HAP-1 (cell line): ENCODE data around the gene VAPA.
"Not testable (repeated sequence)": the region's sequence is repeated elsewhere in the genome, so short reads cannot be mapped to it uniquely, and the experiment has no call there.

Experiments used
- DNase-seq, 2 experiments: peaks; one replicate each; pipeline ENCODE4 v3.0.0-alpha.2; 2016 to 2020; ENCODE audit warnings: low spot score in 2 of 2
- H3K27me3 ChIP-seq: fragments of 250-450 bp; sonication (Bioruptor Pico); 2 replicates; pipeline ENCODE4 v1.5.1; 2020; ENCODE audit warnings: low read depth, mild to moderate bottlenecking, moderate library complexity
- H3K36me3 ChIP-seq: fragments of 250-450 bp; sonication (Bioruptor Pico); replicated peaks from 2 replicates; pipeline ENCODE4 v1.5.1; 2020; ENCODE audit warnings: mild to moderate bottlenecking
- H3K4me1 ChIP-seq: fragments of 250-450 bp; sonication (Bioruptor Pico); 2 replicates; pipeline ENCODE4 v1.5.1; 2020; ENCODE audit warnings: mild to moderate bottlenecking
- H3K4me3 ChIP-seq: fragments of 250-450 bp; sonication (Bioruptor Pico); 2 replicates; pipeline ENCODE4 v1.5.1; 2020; ENCODE audit warnings: mild to moderate bottlenecking, moderate library complexity
- H3K9me3 ChIP-seq: fragments of 250-450 bp; sonication (Bioruptor Pico); 2 replicates; pipeline ENCODE4 v1.5.1; 2020; ENCODE audit warnings: mild to moderate bottlenecking, moderate library complexity
- in situ Hi-C: fragments of 300-500 bp; cut with MboI; formaldehyde crosslinking; loops from 3 replicates; pipeline ENCODE4 v1.14.3; 2020; ENCODE audit warnings: low sequenced_read_pairs, inconsistent platforms, mixed read lengths

The VAPA gene

DNA sequence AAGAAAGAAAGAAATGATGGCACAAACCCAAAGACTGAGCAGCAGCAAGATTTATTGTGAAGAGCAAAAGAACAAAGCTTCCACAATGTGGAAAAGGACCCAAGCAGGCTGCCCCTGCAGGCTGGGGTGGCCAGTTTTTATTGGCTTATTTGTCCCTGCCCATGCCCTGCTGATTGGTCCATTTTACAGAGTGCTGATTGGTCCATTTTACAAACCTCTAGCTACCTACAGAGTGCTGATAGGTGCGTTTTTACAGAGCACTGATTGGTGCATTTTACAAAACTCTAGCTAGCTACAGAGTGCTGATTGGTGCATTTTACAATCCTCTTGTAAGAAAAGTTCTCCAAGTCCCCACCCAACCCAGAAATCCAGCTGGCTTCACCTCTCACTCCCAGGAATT is 1.5 kb upstream of the VAPA start:
- peaks cover 19% of the 10 kb centered on the region for H3K4me1 ChIP-seq
- H3K9me3 ChIP-seq, DNase-seq, H3K27me3 ChIP-seq, H3K4me3 ChIP-seq, in situ Hi-C loops, H3K36me3 ChIP-seq: not testable (repeated sequence)

GRCh38 chr18:9913151-9913525 is 678 bp upstream of the VAPA start:
- Histone ChIP-seq H3K9me3 (no peaks in the 10 kb centered on the region), H3K4me3 (peak overlapping the region; percentile 76), H3K27me3 (no peaks in the 10 kb centered on the region), H3K36me3 (0 out of 2 replicates have a peak, but pooled peaks cover 3% of the 10 kb centered on the region), H3K4me1 (peaks cover 27% of the 10 kb centered on the region)
- no peak for DNase-seq
- in situ Hi-C loops, result no loop called here

DNA sequence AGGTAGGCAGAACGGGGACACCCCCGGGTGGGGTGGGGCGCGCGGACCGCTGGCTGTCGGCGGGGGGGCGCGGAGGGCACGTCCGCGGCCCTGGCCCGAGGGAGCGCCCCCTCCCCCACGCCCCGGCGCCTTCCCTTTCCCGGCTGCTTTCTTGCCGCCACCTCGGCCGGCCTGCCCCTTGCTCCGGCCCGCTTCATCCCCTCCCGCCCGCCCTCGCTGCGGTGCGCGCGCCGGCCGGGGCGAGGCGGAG is 443 bp downstream of the VAPA start:
- in situ Hi-C loops, result no loop called here
- 0 out of 2 replicates have a peak, but pooled peaks cover 3% of the 10 kb centered on the region for H3K36me3 ChIP-seq
- peaks cover 36% of the 10 kb centered on the region for H3K4me1 ChIP-seq
- DNase-seq, result peak in 1 of 2 experiments; percentile 45
- no peaks in the 10 kb centered on the region for H3K27me3 ChIP-seq
- peak overlapping the region; percentile 76 for H3K4me3 ChIP-seq
- no peaks in the 10 kb centered on the region for H3K9me3 ChIP-seq

GRCh38 chr18:9914584-9915290 is 921 bp downstream of the VAPA start:
- 0 out of 2 replicates have a peak, but pooled peaks cover 3% of the 10 kb centered on the region for H3K36me3 ChIP-seq
- DNase-seq, result peak; percentile 30 to 68
- in situ Hi-C loops, result no loop called here
- peak overlapping the region; percentile 73 for H3K4me3 ChIP-seq
- no peaks in the 10 kb centered on the region for H3K27me3 ChIP-seq
- no peaks in the 10 kb centered on the region for H3K9me3 ChIP-seq
- peaks cover 41% of the 10 kb centered on the region for H3K4me1 ChIP-seq

DNA sequence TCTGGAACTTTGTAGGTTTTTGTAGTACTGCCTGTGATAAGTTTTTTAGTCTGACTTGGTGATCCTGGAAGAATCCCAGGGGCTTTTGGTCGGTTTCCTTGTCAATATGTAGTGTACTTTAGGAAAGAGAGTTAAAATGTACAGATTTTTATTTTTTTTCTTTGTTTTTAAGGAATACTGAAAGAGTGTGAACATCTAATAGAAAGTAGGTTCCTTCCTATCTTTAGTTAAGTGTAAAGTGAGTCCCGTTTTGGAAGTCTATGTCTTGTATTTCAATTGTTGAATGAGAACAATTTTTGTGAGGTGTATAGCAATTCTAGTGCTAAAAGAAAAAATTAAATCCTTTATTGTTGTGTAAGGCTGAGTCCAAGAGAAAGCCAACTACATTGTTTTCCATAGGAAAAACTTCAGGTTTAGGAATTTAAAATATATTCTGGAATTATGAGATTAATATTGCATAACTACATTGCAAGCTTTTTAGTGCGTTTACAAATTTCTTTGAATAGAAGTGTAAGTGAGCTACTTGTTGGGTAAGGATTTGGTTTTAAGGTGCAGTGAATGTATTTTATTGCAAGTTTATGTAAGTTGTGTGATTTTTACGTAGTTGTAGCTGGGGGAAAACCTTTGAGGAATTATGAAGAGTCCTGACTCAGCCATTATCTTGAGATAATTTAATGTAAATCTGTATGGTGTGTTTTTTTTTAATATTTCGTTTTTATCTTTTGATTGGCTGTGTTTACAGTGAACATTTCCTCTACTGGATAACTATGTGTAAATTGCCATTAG is 1.7 kb downstream of the VAPA start:
- H3K4me1 ChIP-seq, result peaks cover 42% of the 10 kb centered on the region
- H3K36me3 ChIP-seq, result 0 out of 2 replicates have a peak, but pooled peaks cover 3% of the 10 kb centered on the region
- in situ Hi-C loops, result no loop called here
- DNase-seq, result no peak
- no peaks in the 10 kb centered on the region for H3K27me3 ChIP-seq
- H3K4me3 ChIP-seq, result peak overlapping the region; percentile 73
- H3K9me3 ChIP-seq, result no peaks in the 10 kb centered on the region

DNA sequence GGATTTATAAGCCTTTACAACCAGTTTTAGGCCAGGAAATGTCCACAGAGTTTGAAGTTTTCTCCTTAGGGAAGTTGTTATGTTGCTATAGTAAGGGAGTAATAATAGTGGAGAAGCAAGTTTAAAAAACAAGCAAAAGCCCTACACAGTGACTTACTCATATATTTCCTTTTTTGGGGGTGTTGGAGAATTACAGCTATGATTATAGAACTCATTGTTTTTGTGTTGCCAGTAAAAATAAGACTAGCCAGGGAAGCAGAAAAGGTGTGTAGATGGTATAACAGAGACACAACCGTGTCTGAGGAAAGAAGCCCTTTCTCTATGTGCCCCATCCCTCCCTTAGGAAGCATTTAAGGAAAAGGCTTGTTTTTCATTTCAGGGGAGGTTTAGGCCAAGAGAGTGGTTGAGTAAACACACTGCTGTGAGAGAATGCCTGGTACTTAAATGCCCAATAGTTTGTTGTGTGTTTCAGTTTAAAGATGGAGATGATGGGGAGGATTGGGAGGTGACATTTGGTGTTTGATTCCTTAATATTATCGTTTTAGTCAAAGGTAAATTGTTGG is 2.3 kb downstream of the VAPA start:
- no peaks in the 10 kb centered on the region for H3K27me3 ChIP-seq
- no peaks in the 10 kb centered on the region for H3K9me3 ChIP-seq
- H3K4me3 ChIP-seq, result peak overlapping the region; percentile 73
- H3K4me1 ChIP-seq, result peaks cover 42% of the 10 kb centered on the region
- H3K36me3 ChIP-seq, result 0 out of 2 replicates have a peak, but pooled peaks cover 3% of the 10 kb centered on the region
- in situ Hi-C loops, result no loop called here
- DNase-seq, result no peak

DNA sequence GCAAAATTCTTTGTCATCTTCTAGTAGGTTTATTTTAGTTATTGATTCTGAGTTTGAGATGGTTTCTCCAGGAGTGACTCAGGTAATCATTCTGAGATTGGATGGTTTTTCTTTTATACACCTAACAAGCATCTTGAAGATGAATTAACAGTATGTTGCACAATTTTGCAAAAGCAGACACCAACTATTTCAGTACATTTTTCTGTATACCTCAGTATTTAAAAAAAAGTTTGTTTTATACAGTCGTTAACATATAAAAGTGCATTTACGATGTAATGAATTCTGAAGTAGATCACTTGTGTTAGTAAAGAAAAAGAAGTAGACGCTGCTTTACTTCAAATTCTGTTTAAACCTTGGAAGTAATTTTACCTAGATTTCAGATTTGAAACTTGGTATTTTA is 3.0 kb downstream of the VAPA start:
- DNase-seq, result no peak
- Histone ChIP-seq H3K4me3 (no peak overlapping the region; the same call in 1 of the 2 replicates), H3K27me3 (no peaks in the 10 kb centered on the region), H3K4me1 (peaks cover 42% of the 10 kb centered on the region), H3K36me3 (0 out of 2 replicates have a peak, but pooled peaks cover 3% of the 10 kb centered on the region), H3K9me3 (no peaks in the 10 kb centered on the region)
- in situ Hi-C loops, result no loop called here

GRCh38 chr18:9918016-9918680 is 4.3 kb downstream of the VAPA start:
- Histone ChIP-seq H3K27me3 (no peaks in the 10 kb centered on the region), H3K9me3 (no peaks in the 10 kb centered on the region), H3K4me3 (no peak overlapping the region), H3K36me3 (0 out of 2 replicates have a peak, but pooled peaks cover 3% of the 10 kb centered on the region), H3K4me1 (peaks cover 42% of the 10 kb centered on the region)
- in situ Hi-C loops, result no loop called here
- no peak for DNase-seq

GRCh38 chr18:9919564-9920232 is 5.9 kb downstream of the VAPA start:
- H3K9me3 ChIP-seq, result no peaks in the 10 kb centered on the region
- peaks cover 46% of the 10 kb centered on the region for H3K4me1 ChIP-seq
- in situ Hi-C loops, result no loop called here
- DNase-seq, result no peak
- H3K4me3 ChIP-seq, result no peak overlapping the region
- no peaks in the 10 kb centered on the region for H3K36me3 ChIP-seq
- H3K27me3 ChIP-seq, result no peaks in the 10 kb centered on the region

- in situ Hi-C loops, result no loop called here
- peaks cover 37% of the 10 kb centered on the region for H3K4me1 ChIP-seq
- H3K36me3 ChIP-seq, result no peaks in the 10 kb centered on the region
- no peaks in the 10 kb centered on the region for H3K27me3 ChIP-seq
- H3K9me3 ChIP-seq, result no peaks in the 10 kb centered on the region
- H3K4me3 ChIP-seq, result no peak overlapping the region
- DNase-seq, result no peak
Measured at GRCh38 chr18:9922592-9923311, 8.9 kb downstream of the VAPA start.

- H3K4me3 ChIP-seq, result no peak overlapping the region
- no peaks in the 10 kb centered on the region for H3K27me3 ChIP-seq
- H3K9me3 ChIP-seq, result no peaks in the 10 kb centered on the region
- peaks cover 31% of the 10 kb centered on the region for H3K4me1 ChIP-seq
- H3K36me3 ChIP-seq, result no peaks in the 10 kb centered on the region
- DNase-seq, result no peak
- in situ Hi-C loops, result no loop called here
Measured at GRCh38 chr18:9924371-9924943, 10.6 kb downstream of the VAPA start.

GRCh38 chr18:9925369-9925768 is 11.6 kb downstream of the VAPA start:
- no peaks in the 10 kb centered on the region for H3K9me3 ChIP-seq
- H3K27me3 ChIP-seq, result no peaks in the 10 kb centered on the region
- no peak for DNase-seq
- H3K36me3 ChIP-seq, result no peaks in the 10 kb centered on the region
- H3K4me3 ChIP-seq, result no peak overlapping the region
- in situ Hi-C loops, result no loop called here
- H3K4me1 ChIP-seq, result peaks cover 28% of the 10 kb centered on the region

DNA sequence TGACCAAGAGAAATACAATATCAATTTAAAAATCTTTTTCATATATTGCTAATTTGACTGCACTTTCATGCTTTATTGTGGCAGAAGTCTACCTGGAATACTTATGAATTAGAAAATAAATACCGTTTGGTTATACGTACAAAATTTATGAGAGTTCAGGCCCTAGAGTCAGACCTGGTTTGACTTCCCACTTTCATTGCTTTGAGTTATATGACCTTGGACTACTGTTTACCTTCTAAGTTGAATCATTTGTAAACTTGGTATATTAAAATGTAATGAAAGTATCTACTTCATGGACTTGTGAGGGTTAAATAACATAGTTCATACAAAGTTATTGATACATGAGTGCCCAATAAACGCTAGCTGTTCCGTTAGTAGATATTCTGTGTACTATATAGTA is 12.0 kb downstream of the VAPA start:
- no peaks in the 10 kb centered on the region for H3K36me3 ChIP-seq
- H3K9me3 ChIP-seq, result no peaks in the 10 kb centered on the region
- in situ Hi-C loops, result no loop called here
- DNase-seq, result no peak
- no peak overlapping the region for H3K4me3 ChIP-seq
- no peaks in the 10 kb centered on the region for H3K27me3 ChIP-seq
- peaks cover 28% of the 10 kb centered on the region for H3K4me1 ChIP-seq
